GM18507 (cell line): ENCODE results near the gene SOX9.

Experiments
- DNase-seq: peaks from one replicate; pipeline ENCODE4 v3.0.0; 2011; ENCODE audit warnings: low read depth; ENCODE audit not compliant: insufficient read length; ENCODE audit errors: extremely low spot score
- FAIRE-seq: peaks from 2 replicates; lab custom pipeline; 2011; peaks lifted over from hg19 to GRCh38; lab: Jason Lieb, UNC

Gene SOX9

DNA sequence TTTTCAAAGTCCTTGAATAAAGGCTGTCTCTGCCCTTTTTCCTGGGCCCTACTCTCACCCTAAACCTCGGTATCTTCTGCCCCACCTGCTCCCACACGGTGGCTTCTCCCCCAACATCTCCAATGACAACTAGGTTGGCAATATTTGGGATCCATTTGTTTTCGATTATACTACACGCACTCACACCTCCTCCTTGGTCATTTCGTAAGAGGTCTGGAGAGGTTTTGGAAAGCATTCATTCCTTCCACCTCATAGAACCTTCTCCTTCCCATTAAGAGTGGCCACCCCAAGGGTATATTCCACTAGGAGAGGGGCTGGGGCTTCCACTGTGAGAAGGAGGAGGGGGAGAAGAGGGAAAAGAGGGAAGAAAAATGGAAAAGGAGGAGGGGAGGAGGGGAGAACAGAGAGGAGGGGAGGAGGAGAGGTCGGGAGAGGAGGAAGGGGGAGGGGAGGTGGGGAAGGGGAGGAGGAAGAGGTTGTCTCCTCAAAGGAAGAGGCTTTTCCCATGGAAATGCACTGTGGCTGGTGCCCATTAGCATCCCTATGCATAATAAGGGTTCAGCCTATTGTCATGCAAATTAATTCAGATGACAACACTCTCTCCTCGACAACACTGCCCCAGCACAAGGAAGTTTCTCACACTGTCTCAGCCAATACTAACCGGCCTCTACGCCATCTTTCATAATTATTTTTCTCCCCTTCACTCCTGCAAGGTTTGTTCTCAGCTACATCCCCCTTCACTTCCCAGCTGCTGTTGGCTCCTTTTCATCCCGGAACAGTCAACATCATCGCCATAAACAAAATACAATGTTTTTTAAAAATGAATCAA is 30.0 kb downstream of the SOX9 start:
- no peak for DNase-seq
- no peak for FAIRE-seq

DNA sequence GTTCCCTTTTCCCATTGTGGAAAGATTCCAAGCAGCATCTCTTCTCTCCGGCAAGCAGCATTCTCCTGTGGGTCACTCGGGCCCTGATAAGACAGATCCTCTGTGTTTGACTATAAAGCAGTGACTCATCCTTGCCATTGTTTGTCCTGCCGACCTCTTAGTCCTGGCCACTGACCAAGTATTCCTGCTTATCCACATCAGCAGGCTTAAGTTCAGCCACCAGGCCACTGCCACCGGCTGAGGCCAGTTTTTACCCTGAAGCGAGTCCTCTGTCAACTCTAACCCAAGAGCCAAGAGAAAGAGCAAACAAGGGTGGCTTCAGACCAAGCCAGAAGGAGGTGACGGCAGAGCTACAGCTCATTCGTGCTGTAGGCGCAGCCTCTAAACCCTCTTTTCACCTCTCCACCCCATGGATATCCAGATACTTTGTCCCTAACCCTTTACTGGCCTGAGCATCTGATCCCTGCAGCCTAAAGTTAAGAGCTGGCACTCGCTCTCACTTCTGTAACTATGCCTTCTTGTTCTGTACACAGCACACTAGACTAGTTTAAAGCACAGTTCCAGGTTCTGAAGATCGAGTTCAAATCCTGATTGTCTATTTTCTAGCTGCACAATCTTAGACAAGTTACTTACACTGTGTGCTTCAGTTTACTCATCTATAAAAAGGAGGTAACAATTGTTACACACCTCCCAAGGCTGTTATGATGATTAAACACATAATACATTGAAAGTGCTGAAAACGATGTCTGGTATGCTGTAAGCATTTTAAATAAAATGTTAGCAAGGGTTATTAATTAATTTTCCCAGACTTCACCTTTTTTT is 31.0 kb downstream of the SOX9 start:
- no peak for DNase-seq
- no peak for FAIRE-seq

DNA sequence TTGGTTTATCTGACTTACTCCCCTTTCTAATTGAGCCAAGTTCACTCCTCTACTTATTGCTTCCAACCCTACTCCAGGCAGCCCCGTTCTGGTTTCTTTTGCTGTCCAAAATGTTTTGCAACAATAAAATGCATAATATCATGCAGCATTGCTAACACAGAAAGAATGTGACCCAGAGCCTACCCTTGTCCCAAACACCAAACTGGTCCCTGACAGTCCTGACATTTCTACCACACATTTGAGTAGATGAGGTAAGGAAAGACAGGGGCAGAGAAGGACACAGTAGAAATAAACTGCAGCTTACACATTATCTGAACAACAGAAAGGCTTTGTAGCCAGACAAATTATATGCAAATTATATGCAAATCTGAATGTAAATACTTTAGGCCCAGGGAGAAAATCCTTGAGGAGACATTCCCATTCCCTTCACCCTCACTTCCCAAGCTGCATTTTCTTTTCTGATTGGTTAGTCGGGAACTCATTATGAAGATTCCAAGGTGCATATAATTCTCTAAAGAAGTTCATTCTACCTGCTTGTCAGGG is 31.6 kb downstream of the SOX9 start:
- DNase-seq = no peak
- no peak for FAIRE-seq

DNA sequence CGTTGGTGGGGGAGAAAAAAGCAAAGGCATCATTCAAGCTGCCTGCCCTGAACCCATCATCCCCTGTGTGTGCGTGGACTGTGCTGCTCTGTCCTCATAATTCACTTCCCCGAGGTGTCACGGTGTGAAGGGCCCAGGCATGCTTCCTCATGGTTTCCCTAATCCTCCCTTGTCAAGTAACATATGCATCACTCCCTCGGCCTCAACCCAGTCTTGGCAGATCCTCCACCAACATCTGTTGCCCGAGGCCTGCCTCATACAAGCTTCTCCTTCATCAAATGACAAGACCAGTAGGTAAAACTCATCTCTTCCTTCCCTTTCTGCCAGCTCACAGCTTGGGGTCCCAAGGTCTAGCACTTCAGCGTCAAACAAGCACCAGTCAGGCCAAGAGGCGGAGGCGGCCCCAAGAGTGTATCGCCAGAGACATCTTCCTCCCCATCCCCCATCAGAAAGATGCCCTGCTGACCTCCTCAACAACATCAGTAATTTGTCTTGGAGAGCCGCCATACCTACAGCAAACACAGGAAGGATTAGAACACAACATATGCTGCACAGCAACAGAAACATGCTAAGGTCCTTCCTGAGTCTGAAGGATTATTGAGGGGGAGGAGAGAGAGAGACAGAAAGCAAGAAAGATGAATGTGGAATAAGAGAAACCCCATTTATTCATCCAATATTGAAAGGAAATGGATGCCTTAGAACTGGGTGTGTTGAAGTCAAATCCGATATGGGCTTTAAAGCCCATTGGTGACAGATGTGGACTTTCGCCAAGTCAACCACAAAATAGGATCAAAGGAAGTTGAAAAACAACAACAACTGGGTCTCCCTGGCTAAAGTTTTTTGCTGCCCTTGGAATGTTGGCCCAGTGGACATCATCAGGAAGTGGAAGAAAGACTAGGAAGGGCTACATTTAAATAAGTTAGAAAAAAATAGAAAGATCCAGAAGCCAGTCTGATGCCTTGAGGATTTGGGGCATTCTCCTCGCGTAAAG is 38.4 kb downstream of the SOX9 start:
- DNase-seq = no peak

DNA sequence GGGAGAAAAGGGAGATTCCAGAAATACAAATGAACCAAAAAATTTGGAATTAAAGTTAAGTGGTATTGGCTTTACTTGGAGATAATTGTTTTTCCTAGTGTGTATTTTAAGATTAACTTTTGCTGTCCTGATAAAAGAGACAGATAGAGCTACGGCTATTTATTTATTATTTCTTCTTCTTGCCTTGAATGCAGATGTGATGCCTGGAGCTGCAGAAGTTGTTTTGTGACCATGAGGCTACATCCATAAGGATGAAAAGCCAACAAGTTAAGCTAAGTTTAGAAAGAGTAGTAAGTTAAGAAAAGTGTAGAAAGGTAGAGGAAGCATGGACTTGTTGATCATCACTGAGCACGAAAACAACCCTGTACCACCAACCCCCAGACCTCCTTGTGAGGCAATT is 41.7 kb downstream of the SOX9 start:
- FAIRE-seq = no peak
- DNase-seq = no peak

More for the DNA sequence above, 38.4 kb downstream of the SOX9 start:
- no peak for FAIRE-seq

DNA sequence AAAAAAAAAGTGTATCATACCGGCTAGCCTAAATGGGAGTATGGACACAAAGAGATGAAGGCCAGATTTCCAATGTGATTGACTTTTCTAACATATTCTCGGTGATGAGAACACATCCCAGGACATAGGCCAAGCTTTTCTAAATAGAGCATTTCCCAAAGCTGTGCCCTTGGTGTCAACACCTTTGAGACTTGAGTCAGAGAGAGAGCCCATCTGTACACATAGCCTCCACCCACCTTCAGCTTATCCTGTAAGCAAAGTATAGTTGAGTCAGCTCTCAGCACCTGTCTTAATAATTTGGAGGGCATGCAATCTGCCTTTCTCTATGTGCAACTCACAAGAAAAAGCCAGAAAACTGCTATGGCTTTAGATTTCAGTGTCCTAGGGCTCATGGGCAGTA is 42.7 kb downstream of the SOX9 start:
- no peak for FAIRE-seq
- no peak for DNase-seq

DNA sequence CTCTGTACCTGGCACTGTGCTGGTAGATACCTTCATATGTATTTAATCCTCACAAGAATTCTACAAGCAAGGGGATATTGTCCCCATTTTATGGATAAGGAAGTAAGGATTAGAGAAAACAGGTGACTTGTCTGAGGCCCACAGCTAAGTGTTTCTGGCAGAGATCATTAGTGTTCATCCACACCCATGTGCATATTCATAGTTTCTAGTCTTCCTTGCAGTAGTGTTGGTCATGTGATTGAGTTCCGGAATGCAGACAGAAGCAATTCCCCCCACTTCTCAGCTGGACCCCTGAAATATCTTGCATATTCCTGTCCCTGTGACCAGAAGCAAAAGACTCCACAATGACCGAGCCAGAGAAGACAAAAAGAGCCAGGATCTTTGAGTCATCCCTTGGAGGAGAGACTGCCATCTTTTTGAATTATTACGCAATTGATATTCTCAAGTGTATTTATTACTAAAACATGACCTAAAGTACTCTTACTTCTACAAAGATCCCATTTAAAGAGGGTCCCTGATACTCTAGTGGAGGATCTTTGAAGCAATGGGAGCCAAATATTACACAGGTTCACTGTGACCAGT is 43.4 kb downstream of the SOX9 start:
- FAIRE-seq (no peak), DNase-seq (no peak)

DNA sequence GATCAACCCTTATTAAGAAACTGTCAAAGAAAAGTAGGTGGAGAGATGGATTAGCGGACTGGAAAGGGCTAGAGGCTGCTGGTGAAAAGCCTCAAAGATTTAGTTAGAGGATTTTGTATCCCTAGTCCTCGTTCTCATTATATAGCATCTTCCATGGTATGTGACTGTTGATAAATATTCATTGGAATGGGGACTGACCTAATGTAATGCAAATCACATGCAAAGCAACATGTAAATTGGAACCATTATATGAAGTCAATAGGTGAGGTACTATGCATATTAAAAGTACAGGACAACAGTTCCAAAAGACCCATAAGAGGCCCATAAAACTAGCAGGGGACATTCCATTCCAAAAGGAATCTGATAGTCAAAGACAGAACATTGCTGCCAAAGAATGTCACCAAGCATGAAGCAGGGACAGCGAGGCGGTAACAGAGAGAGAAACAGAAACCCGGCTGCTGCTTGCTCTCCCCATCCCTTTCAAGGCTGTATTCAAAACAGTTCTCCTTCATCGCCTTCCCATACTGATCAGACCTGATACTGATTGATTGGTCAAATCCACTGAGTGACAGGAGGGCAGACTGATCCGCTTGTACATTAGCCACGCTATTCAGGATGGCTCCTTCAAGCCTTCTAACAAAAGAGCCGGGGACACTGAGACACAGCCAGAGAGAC is 44.5 kb downstream of the SOX9 start:
- FAIRE-seq (no peak), DNase-seq (no peak)

DNA sequence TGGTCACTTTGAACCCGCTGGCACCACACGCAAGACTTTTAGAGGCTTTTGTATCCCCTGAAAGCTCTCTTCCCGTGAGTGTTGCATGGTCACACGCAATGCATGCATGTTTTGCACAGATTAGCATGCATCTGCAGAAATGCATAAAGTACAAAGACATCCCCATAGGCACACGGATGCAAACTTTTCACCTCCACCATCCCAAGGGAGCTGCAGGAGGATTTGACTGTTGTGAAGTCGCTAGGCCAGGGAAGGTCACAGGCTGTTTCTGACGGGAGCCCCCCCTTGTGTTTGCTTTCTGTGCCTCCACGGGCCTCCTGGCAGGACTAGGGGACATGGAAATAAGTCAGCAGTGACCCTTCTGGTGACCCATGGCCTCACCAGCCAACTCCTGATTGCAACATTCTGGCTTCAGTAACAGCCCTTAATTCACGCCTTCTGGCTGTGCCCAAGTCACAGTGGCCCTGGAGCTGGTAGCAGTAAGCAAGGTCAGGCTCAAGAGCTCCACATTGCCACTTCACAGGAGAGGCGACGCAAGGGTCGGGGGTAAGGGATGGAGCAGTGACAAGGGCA is 45.1 kb downstream of the SOX9 start:
- DNase-seq = no peak
- FAIRE-seq = no peak

DNA sequence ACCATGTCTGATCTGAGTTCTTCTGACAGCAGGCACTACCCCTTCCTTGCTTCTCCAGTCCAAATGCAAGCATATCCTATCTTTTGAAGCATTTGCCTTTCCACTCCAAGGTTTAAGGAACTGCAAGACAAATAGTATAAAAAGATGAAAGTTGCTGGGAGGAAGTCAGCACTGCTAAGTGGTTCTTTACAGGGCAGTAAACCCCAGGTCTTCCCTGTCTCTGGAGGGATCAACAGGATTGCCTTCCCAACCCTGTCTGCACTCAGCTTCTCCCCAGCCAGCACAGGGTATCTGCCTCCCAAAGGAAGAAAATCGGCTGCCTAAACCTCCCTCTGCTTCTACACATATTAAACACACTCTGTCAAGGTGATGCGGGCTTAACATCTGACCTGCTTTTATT is 46.8 kb downstream of the SOX9 start:
- no peak for DNase-seq
- no peak for FAIRE-seq

DNA sequence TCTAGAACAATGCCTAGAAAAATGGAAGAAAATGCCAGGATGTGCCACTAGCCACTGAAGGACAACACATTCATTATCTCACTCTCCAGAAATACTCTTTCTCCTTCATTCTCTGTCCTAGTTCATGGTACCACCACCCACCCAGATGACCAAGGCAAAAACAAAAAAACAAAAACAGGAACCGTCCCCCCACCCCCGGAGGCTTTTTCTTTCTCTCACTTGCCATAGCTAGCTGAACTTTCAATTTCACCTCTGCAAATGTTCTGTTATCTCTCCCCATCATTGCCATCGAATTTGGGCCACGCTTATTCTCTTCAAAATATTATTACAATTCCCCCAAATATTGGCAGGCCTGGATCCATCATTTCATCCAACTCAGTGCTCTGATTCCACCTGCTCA is 49.0 kb downstream of the SOX9 start:
- FAIRE-seq (no peak), DNase-seq (no peak)

DNA sequence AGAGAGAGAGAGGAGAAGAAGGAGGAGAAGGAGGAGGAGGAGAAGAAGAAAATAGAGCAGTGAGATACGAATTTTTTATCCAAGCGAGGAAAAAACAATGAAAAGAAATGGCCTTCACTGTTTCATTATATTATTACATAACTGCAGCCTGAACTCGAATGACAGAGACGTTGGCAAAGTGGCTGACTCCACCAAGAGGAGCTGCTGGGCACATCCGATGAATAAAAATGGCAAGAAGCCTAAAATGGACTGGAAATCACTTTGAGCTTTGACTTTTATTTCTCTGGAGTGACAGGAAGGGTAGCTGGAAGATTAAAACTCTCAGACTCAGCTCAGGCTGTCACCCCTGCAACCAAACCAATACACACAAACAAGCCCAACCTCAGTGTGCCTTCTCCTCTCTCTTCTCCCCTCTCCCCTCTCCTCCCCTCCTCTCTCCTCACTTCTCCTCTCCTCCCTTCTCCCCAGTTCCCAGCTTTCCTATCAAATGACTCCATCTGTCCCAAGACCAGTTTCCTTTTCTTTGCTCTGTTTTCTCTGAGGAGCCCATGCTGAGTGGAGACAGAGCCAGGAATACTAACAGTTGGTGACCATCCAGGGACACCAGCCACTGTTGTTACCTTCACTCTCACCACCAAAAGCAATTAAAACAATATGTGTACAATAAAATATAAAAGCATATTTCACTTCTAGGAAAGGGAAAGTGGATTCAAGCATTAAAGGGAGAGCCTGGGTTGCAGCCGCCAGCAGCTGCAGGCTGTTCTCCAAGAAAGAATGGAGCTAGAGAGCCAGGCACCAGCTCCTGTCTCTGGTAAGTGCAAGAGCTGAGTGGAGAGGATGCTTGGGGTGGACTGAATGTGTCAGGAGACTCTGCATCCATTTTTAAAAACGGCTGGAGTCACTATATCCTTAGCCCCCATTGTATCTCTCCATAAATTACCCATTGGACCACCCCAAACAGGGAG is 51.2 kb downstream of the SOX9 start:
- FAIRE-seq (no peak), DNase-seq (no peak)

DNA sequence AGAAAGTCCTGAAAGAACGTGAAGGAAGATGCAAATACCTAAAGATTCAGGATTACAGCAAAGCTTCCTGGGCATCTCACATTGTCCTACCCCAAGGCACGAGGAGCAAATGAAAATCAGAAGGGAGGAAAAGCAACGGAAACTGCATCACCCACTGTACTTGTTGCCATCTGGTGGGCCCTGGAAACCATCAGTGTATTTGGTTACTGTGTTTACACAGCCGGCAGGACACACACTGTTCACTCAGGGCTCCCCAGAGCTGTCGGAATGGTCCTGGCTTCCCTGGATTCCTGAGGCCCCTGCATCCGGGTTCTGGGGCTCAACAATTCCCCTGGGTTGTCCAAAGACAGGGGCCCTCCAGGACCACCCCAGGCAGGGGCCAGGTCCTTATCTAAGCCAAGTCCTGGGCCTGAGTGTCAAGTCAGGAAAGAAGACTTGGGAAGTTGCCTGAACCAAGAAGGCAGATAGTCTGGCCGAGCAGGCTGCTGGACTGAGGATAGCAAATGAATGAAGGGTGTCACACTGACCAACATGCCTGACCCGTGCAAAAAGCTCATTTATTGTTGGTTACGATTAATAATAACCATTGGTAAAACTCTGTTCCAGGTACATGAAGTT is 52.8 kb downstream of the SOX9 start:
- DNase-seq (no peak), FAIRE-seq (no peak)

DNA sequence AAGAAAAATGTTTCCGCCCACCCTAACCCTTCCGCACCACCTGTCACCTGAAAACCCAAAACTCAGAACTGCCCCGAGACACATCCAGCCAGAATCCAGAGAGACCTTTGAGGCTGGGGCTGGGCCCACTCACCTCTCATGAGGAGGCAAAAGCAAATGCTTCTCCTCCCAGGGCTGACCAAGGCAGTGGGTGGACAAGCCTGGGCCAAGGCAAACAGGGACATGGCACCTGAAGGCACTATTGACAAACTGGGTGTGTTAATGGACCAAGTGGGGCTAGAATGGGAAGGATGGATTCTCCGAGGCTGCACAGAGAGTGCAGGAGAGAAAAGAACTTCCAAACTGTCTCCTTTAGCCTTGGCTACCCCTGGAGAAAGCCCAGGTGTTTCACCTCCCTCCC is 54.4 kb downstream of the SOX9 start:
- DNase-seq (no peak), FAIRE-seq (no peak)
